Measurements from ENCODE around the gene GCK.
"Not testable (repeated sequence)": the region's sequence is repeated elsewhere in the genome, so short reads cannot be mapped to it uniquely, and the experiment has no call there.

The GCK gene

DNA sequence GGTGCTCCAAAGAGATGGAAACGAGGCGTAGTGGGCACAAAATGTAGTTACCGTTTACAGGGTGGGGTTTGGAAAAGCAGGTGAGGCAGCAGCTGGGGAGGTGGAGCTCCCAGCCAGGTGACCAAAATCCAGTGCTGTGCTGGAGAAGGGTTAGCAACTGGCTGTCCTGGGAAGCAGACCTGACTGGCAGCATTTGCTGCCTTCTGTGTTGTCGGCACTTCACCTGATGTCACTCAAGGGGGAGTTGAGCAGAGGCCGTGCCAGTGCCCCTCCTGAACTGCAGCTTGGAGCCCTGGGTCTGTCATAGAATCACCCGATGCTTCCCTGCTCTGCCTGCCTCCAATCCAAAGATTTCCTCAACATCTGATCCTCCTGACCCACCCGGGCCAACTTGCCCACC, 12.8 kb downstream of the GCK start:
- no peak for DNase-seq

DNA sequence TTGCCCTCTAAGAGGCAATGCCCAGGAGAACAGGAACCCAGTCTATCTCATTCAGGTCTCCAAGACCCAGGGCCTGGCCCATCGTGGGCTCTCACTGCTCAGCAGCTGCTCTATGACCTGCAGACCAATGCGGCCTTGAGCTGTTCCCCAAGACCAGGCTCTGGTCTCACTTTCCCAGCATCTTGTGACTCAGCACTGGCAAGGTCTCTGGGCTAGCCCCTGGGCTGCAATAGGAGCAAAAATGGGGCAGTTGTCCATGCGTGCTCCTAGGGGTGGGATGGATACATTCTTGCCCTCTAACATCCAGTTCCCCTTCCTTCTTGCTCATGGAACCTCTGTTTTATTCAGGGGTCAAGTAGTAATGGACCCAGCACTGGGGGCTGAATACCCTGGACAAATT, 13.5 kb downstream of the GCK start:
- DNase-seq = no peak

DNA sequence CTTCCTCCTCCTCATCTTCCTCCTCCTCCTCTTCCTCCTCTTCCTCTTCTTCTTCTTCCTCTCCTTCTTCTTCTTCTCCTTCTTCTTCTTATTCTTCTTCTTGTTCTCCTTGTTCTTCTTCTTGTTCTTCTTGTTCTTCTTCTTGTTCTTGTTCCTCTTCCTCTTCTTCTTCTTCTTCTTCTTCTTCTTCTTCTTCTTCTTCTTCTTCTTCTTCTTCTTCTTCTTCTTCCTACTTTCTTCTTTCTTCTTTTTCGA, 14.6 kb downstream of the GCK start:
- not testable (repeated sequence) for DNase-seq

DNA sequence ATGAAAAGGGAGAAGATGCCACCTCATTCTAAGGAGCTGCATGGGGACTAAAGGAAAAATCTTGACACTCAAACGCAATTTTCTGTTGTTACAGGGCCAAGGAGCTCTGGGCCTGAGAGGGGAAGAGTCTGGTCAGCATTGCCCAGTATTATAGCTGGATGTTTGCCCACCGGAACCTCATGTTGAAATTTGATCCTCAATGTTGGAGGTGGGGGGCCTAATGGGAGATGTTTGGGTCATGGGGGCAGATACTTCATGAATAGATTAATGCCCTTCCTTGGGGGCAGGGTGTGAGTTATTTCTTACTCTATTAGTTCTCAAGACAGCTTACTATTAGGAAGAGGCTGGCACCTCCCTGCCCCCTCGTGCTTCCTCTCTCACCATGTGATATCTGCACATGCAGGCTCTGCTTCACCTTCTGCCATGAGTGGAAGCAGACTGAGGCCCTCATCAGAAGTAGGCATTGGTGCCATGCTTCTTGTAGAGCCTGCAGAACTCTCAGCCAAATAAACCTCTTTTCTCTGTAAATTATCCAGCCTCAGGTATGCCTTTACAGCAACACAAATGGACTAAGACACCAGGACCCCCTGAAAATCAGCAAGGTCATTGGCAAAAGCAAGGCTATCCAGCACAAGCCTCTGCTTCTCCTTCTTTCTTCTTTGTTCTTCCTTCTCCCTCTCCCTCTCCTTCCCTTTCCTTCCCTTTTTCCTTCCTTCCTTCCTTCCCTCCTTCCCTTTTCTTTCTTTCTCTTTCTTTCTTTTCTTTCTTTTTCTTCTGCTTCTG, 15.1 kb downstream of the GCK start:
- DNase-seq = no peak

DNA sequence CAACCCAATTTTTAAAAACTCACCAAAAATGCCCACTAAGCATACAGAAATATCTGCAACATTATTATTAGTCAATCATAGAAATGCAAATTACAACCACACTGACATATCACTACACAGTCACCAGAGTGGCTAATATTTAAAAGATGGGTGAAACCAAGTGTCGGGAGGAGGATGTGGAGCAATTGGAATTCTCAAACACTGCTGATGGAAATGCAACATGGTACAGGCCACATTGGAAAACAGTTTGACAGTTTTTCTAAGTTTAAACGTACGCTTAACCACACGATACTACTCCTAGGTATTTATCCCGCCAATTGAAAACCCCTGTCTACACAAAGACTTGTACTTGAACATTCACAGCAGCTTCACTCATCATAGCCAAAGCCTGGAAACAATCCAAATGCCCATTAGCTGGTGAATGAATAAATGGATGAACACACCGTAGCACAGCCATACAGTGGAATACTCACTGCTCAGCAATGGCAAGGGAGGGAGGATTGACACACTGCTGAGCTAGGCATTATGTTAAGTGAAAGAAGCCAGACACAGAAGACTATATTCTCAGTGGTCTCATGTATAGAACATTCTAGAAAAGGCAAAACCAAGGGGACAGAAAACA, 16.3 kb downstream of the GCK start:
- peak; percentile 61 for DNase-seq

GRCh38 chr7:44172352-44172751, 16.9 kb downstream of the GCK start:
- no peak for DNase-seq

DNA sequence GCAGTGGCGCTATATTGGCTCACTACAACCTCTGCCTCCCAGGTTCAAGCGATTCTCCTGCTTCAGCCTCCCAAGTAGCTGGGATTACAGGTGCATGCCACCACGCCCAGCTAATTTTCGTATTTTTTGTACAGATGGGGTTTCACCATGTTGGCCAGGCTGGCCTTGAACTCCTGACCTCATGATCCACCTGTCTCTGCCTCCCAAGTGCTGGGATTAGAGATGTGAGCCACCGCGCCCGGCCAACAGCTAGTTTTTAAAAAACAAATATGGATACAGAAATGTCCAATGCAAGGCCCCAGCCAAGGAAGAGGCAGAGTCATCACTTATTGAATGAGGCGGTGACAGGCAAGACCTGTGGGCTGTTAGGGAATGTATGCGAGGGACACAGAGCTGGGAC, 17.3 kb downstream of the GCK start:
- not testable (repeated sequence) for DNase-seq

DNA sequence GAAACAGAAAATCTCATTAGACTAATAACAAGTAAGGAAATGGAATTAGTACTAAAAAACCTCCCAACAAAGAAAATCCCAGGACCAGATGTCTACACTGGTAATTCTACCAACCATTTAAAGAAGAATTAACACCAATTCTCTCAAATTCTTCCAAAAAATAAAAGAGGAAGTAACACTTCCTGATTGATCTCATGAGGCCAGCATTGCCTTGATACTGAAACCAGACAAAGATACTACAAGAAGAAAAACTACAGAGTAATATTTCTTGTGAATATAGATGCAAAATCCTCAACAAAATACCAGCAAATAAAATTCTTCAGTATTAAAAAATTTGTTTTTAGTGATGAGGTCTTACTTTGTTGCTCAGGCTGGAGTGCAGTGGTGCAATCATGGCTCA, 21.3 kb downstream of the GCK start:
- DNase-seq = no peak

DNA sequence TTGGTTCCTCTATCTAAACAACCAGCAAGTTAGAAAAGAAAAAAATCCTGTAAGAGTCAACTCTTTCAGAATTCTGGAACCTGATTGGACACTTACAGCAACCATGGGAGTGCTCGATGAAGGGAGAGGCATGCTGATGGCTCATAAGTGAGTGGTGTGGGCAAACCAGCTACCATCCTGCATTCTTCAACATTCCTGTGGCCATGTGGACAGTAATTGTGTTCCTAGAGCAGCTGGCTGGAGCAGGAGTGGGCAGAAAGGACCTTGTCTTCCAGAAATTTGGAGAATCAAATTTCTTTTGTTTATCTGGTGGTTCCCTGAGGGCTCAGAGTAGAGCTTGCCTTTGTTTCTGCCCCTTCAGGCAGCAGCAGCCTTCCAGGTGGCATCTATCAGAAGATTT, 25.6 kb downstream of the GCK start:
- no peak for DNase-seq

- DNase-seq = no peak
Measured at GRCh38 chr7:44162785-44163395, 26.3 kb downstream of the GCK start.

DNA sequence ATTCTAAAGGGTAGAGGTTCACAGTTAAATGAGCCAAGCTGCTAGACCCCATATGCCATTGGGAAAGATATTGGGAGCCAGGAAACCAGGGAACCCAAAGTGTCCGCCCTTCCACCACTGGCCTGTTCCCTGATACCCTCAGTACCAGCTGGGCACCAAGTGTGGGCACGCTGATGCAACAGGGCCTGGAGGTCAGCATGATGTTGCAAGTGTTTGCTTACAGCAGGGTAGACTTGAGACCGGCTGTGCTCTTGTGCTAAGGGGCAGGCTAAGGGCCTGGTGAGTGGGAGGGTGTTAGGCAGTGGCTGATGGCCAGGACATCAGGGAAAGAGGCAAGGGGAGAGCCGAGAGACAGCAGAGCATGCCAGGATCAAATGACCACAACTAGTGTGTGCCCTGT, 27.1 kb downstream of the GCK start:
- no peak for DNase-seq

- no peak for DNase-seq
Measured at GRCh38 chr7:44161371-44161770, 27.9 kb downstream of the GCK start.

GRCh38 chr7:44159824-44160630, 29.2 kb downstream of the GCK start:
- no peak for DNase-seq

GRCh38 chr7:44158873-44159631, 30.2 kb downstream of the GCK start:
- no peak for DNase-seq

DNA sequence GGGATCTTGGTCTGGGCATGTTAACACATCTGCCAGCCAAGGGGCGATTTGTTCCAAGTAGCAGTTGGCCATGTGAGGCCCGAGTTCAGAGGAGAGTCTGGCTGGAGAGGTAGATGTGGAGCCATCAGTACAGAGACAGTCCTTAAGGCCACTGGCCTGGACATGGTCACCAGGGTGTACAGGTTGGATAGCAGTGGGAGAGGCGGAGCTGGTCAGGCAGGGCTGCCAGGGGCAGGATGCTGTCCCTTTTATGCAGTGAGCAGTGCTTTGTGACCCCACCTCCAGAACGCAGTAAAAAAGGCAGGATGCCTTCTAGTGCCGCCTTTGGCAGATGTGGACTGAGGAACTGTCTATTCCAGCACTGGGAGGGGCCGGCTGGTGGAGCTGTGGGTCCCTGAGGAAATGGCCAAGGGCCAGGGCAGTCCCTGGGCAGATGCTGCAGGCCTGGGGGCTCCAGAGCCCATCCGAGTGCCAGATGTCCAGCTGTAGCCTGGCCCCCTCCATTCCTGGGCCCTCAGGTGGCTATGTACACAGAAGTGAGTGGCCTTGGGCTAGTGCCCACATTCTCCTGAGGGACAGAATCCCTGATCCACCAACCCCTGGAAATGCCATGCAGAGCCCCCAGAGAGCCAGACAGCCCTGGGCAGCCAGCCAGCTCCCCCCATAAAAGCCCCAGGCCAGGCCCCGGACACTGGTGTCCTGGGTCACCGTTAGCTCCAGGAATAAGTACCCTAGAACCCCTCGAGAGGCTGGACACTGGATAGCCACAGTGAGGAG, 31.0 kb downstream of the GCK start:
- no peak for DNase-seq

DNA sequence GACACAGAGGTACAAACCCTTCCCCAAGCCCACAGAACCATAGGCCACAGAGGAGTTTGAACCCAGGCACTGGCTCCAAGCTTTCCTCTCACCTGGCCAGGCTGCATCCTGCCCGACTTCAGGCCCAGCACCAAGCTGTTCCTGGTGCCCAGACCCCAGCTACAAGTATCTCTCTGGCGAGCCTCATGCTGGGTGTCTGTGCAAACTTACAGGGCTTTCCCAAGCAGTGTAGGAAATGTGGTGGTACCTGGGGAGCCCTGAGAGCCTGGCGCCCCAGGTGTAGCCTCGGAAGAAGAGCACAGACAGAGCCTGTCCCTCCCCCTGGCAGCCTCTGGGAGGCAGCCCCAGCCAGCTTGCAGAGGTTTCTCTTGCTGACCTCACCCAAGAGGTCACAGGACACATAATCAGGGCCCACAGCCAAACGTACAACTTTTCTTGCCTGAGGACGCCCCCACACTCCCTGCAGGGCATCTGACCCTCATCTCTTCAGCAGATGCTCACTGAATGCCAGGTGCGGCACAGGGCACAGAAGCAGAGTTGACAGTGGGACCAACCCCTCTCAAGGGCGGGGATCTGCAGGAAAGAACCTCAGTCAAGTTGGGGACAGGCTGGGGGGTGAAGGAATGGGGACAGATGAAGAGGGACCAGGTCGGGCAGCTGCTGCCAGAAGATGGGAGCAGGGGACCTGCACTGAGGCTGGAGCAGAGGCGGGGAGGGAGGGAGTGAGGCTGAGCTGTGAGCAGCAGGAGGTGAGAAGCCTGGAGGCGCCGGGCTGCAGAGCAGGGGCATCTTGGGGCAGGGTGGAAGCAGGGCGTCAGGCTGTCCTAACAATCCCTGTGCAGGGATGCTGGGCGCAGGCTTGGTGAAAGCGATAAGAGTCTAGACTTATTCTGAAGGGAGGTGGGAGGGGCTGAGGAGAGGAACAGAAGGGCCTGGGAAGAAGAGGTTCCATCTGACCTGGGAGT, 31.8 kb downstream of the GCK start:
- no peak for DNase-seq

DNA sequence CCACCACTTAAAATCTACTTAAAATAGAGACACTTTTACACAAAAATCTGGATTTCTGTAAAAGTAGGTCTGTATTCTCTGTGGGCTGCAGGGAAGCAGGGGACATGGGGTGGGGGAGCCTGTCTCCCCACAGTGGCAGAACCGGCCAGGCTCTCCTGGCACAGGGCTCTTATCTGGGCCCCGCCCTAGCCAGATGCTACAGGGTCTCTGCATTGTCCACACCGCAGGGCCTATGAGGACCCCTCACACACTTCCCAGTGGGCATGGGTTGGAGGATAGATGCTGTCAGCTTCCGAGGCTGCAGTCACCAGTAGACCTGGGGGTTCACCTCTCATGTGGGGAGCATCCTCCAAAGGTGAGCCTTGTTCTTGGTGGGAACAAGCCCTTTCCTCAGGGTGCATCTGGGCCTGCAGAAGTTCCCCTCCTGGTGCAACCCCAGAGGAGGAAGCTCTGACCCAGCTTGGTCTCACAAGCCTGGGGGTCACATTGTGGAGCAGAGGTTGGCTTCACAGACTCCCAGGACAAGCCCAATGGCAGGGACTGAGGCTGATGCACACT, 32.7 kb downstream of the GCK start:
- DNase-seq = no peak

GRCh38 chr7:44155191-44156185, 33.8 kb downstream of the GCK start:
- no peak for DNase-seq

DNA sequence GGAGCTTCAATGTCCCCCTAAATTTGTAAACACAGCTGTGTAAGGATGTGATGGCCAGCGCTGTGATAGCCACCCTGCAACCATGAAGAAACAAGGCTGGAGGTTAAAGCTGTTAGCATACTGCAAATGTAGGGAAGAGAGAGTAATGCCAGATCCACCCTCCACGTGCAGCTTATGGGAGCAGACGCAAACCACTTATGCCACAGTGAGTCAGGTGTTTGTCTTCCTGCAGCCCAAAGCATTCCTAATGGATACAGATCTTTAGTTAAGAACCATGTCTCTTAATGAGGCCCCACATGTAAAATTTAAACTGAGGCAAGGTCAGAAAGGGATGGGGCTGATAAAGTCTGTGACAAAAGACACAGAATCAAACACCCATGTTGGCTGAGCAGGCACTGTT, 34.5 kb downstream of the GCK start:
- no peak for DNase-seq

Data from NCI-H187 treated with DMSO at 0.1 percent for 48 hours (cell line).